TTC549 (cell line): ENCODE measurements around the gene NCBP3.
"Not testable (repeated sequence)": the region's sequence is repeated elsewhere in the genome, so short reads cannot be mapped to it uniquely, and the experiment has no call there.

Experiments used
- FAIRE-seq: peaks from 2 replicates; lab custom pipeline; 2012; peaks lifted over from hg19 to GRCh38; lab: Jason Lieb, UNC

The NCBP3 gene

GRCh38 chr17:3879591-3880417, 33.8 kb upstream of the NCBP3 start:
- FAIRE-seq, result no peak

GRCh38 chr17:3879186-3879585, 33.1 kb upstream of the NCBP3 start:
- no peak for FAIRE-seq

- FAIRE-seq, result no peak
Measured at GRCh38 chr17:3877220-3877619, 31.2 kb upstream of the NCBP3 start.

- no peak for FAIRE-seq
Measured at GRCh38 chr17:3875317-3875716, 29.3 kb upstream of the NCBP3 start.

GRCh38 chr17:3873862-3874261, 27.8 kb upstream of the NCBP3 start:
- no peak for FAIRE-seq

GRCh38 chr17:3870871-3871306, 24.8 kb upstream of the NCBP3 start:
- no peak for FAIRE-seq

- FAIRE-seq, result no peak
Measured at GRCh38 chr17:3867606-3868005, 21.6 kb upstream of the NCBP3 start.

GRCh38 chr17:3867106-3867505, 21.1 kb upstream of the NCBP3 start:
- FAIRE-seq, result no peak

GRCh38 chr17:3866276-3866675, 20.2 kb upstream of the NCBP3 start:
- no peak for FAIRE-seq

GRCh38 chr17:3865176-3865575, 19.1 kb upstream of the NCBP3 start:
- FAIRE-seq, result no peak

- no peak for FAIRE-seq
Measured at GRCh38 chr17:3864534-3864933, 18.5 kb upstream of the NCBP3 start.

- no peak for FAIRE-seq
Measured at GRCh38 chr17:3861761-3862681, 16.0 kb upstream of the NCBP3 start.

- FAIRE-seq, result no peak
Measured at GRCh38 chr17:3860939-3861700, 15.1 kb upstream of the NCBP3 start.

GRCh38 chr17:3859940-3860339, 13.9 kb upstream of the NCBP3 start:
- no peak for FAIRE-seq

GRCh38 chr17:3857261-3858105, 11.4 kb upstream of the NCBP3 start:
- no peak for FAIRE-seq

GRCh38 chr17:3854204-3854603, 8.2 kb upstream of the NCBP3 start:
- FAIRE-seq, result not testable (repeated sequence)

GRCh38 chr17:3852561-3852960, 6.5 kb upstream of the NCBP3 start:
- FAIRE-seq, result no peak

GRCh38 chr17:3851461-3852100, 5.5 kb upstream of the NCBP3 start:
- no peak for FAIRE-seq

GRCh38 chr17:3848229-3848835, 2.3 kb upstream of the NCBP3 start:
- FAIRE-seq, result no peak

- FAIRE-seq, result no peak
Measured at GRCh38 chr17:3847165-3847670, 1.2 kb upstream of the NCBP3 start.
